MCF 10A (cell line): ENCODE measurements around the gene DPM3. TPM values are rescaled to one million over a fixed set of nuclear protein-coding genes. Genes with fewer than 3 reads are reported as not detected.

Experiments used
- BruUV-seq: library from RNA; stranded (reverse); fragments of 400-500 nt; replicated peaks from 2 replicates; lab custom pipeline; 2021; lab: Mats Ljungman, UMichigan
- CTCF ChIA-PET: fragments of 300-600 bp; sonication (Branson Sonifier 250); formaldehyde crosslinking; extraction: SDS; loops from one replicate; lab custom pipeline; 2021; ENCODE audit warnings: antibody characterized with exemption, inconsistent platforms; lab: Yijun Ruan, JAX
- POLR2A ChIA-PET: fragments of 300-600, 350-650 bp; sonication (Branson Sonifier 250); formaldehyde crosslinking; extraction: SDS; loops from one replicate; lab custom pipeline; 2020; ENCODE audit warnings: antibody characterized with exemption, inconsistent platforms; lab: Yijun Ruan, JAX
- DNase-seq: peaks from one replicate; pipeline ENCODE4 v3.0.0-alpha.2; 2018; ENCODE audit not compliant: unreplicated experiment
- H3K27ac Mint-ChIP-seq: one replicate; pipeline ENCODE4 v1.8.0; 2022; ENCODE audit warnings: mild to moderate bottlenecking, low read depth, mixed read lengths; ENCODE audit not compliant: unreplicated experiment
- H3K27me3 Mint-ChIP-seq: one replicate; pipeline ENCODE4 v1.8.0; 2022; ENCODE audit warnings: mixed read lengths; ENCODE audit not compliant: insufficient read depth, unreplicated experiment
- H3K36me3 Mint-ChIP-seq: one replicate; pipeline ENCODE4 v1.8.0; 2022; ENCODE audit warnings: mild to moderate bottlenecking, moderate library complexity, mixed read lengths; ENCODE audit not compliant: insufficient read depth, unreplicated experiment
- H3K4me1 Mint-ChIP-seq: one replicate; pipeline ENCODE4 v1.8.0; 2022; ENCODE audit warnings: mixed read lengths; ENCODE audit not compliant: insufficient read depth, unreplicated experiment
- H3K4me3 Mint-ChIP-seq: one replicate; pipeline ENCODE4 v1.8.0; 2022; ENCODE audit warnings: mild to moderate bottlenecking, moderate library complexity, mixed read lengths; ENCODE audit not compliant: unreplicated experiment
- H3K9me3 Mint-ChIP-seq: one replicate; pipeline ENCODE4 v1.8.0; 2022; ENCODE audit warnings: mixed read lengths; ENCODE audit not compliant: unreplicated experiment
- CTCF ChIP-seq: fragments of 200-600 bp; IDR thresholded peaks from one replicate; pipeline ENCODE4 v1.8.0; 2022; ENCODE audit warnings: antibody characterized with exemption, mild to moderate bottlenecking; ENCODE audit not compliant: unreplicated experiment
- intact Hi-C: fragments of 100-400 bp; cut with micrococcal nuclease; formaldehyde crosslinking; loops from 2 replicates; pipeline ENCODE4 v1.14.1; 2022
- total RNA-seq: library from RNA; stranded (reverse); gene quantifications from 2 replicates; pipeline ENCODE4 v1.2.3, GENCODE V29; 2022

The DPM3 gene
- total RNA-seq, 1 experiment from 2014 or later, result 86.4 TPM

GRCh38 chr1:155128755-155129473, 11.4 kb downstream of the DPM3 start:
- TF ChIP-seq CTCF, result no peak
- Mint-ChIP-seq H3K27me3 (no peaks in the 10 kb centered on the region), H3K4me1 (peaks cover 68% of the 10 kb centered on the region), H3K9me3 (no peaks in the 10 kb centered on the region), H3K27ac (peak overlapping the region; percentile 90), H3K36me3 (peaks cover 65% of the 10 kb centered on the region), H3K4me3 (peak overlapping the region; percentile 100)
- peak; percentile 75 for DNase-seq
- ChIA-PET CTCF (interaction anchor here (0.6 to 14.0 kb wide), 15 partner anchors 8 to 1584 kb away, joined by 3 to 161 read pairs (median 3); partner anchors contain the start of genes FLAD1 and KRTCAP2), POLR2A (interaction anchor here (0.6 to 11.9 kb wide), 38 partner anchors 8 to 1151 kb away, joined by 3 to 238 read pairs (median 4); partner anchors contain the start of genes ADAM15, CKS1B, CLK2 and DPM3)
- TSS peak; percentile 14 for BruUV-seq
- intact Hi-C loops, result no loop called here

- H3K4me1 Mint-ChIP-seq, result peaks cover 63% of the 10 kb centered on the region
- peaks cover 58% of the 10 kb centered on the region for H3K36me3 Mint-ChIP-seq
- H3K27ac Mint-ChIP-seq, result peak overlapping the region; percentile 90
- TF ChIP-seq CTCF, result no peak
- peak; percentile 53 for DNase-seq
- ChIA-PET POLR2A (interaction anchor here (0.7 to 11.9 kb wide), 30 partner anchors 9 to 720 kb away, joined by 3 to 238 read pairs (median 5); partner anchors contain the start of genes ADAM15, CKS1B, DPM3 and FLAD1), CTCF (interaction anchor here (0.6 to 14.0 kb wide), 15 partner anchors 9 to 535 kb away, joined by 3 to 161 read pairs (median 3); partner anchors contain the start of genes DPM3, FLAD1 and KRTCAP2)
- H3K27me3 Mint-ChIP-seq, result no peaks in the 10 kb centered on the region
- intact Hi-C loops, result loop anchor here (1.0 kb wide), 1 partner anchor 39 kb away; no protein-coding TSS in a partner anchor
- H3K9me3 Mint-ChIP-seq, result no peaks in the 10 kb centered on the region
- peak overlapping the region; percentile 100 for H3K4me3 Mint-ChIP-seq
- TSS peak; percentile 68 for BruUV-seq
These were observed 12.2 kb downstream of the DPM3 start for GRCh38 chr1:155127967-155128754.

- Mint-ChIP-seq H3K27ac (peak within 1 kb of the TSS; percentile 90), H3K4me1 (peaks cover 60% of the 10 kb centered on the region), H3K9me3 (no peaks in the 10 kb centered on the region), H3K4me3 (peak within 1 kb of the TSS; percentile 100), H3K27me3 (no peaks in the 10 kb centered on the region), H3K36me3 (peaks cover 50% of the 10 kb centered on the region)
- ChIA-PET POLR2A (interaction anchor here (0.7 to 11.9 kb wide), 14 partner anchors 10 to 190 kb away, joined by 3 to 238 read pairs (median 7); partner anchors contain the start of genes CKS1B, DPM3, KRTCAP2 and PMVK), CTCF (interaction anchor here (0.6 to 14.0 kb wide), 10 partner anchors 10 to 305 kb away, joined by 3 to 161 read pairs (median 28); partner anchors contain the start of gene KRTCAP2)
- peak; percentile 99 for DNase-seq
- no peak for TF ChIP-seq CTCF
- no TSS peak for BruUV-seq
- intact Hi-C loops, result loop anchor here (1.0 kb wide), 1 partner anchor 40 kb away; no protein-coding TSS in a partner anchor
These were observed 13.0 kb downstream of the DPM3 start, which contains the start of gene EFNA1 for GRCh38 chr1:155127105-155127966. Gene EFNA1 (plus strand): TSS chr1:155127876. CDS start chr1:155127978, 102 bp downstream.
